MV-4-11 (cell line): Measurements from ENCODE around the gene SSC5D.

Experiments used
- DNase-seq: peaks from one replicate; lab custom pipeline; 2025; lab: John Stamatoyannopoulos, UW

The SSC5D gene

DNA sequence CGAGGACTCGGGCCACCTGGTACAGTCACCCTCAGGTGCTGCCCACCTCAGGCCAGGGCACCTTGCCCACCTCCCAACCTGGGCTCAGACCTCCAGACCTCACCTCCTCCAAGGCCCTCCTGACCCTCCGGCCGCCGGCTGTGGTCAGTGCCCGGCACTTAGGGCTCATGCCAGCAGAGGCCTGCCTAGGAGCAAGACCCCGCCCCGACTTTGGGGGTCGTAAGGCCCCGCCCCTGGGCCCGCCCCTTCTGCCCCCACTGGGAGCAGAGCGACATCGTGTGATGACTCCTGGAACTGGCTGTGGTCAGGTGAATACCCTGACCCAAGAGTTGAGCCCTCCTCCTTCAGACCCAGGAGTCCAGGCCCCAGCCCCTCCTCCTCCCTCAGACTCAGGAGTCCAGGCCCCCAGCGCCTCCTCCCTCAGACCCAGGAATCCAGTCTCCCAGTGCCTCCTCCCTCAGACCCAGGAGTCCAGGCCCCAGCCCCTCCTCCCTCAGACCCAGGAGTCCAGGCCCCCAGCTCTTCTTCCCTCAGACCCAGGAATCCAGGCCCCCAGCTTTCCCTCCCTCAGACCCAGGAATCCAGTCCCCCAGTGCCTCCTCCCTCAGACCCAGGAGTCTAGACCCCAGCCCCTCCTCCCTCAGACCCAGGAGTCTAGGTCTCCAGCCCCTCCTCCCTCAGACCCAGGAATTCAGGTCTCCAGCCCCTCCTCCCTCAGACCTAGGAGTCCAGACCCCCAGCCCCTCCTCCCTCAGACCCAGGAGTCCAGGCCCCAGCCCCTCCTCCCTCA lies 48.9 kb downstream of the SSC5D start, which contains the start of gene SBK2:
TSS of gene SBK2 (minus strand) at position 183 of the 790 bp plus-strand sequence. CDS start 839 bp downstream, outside the sequence.
- DNase-seq, result no peak

DNA sequence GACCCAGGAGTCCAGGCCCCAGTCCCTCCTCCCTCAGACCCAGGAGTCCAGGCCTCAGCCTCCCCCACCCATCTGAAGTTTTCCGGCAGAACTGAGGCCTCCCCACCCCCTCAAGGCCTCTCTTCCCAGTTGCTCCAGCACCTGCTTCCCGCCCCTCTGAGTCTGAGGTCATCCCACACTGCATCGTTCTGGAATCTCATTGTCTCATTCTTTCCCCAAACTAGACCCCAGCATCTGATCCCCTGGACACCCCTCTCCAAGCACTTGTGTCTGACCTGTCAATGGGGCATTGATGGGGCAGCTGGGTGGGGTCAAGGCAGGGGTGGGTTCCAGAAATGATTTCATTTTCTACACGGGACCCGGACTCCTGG lies 49.5 kb downstream of the SSC5D start:
- no peak for DNase-seq

DNA sequence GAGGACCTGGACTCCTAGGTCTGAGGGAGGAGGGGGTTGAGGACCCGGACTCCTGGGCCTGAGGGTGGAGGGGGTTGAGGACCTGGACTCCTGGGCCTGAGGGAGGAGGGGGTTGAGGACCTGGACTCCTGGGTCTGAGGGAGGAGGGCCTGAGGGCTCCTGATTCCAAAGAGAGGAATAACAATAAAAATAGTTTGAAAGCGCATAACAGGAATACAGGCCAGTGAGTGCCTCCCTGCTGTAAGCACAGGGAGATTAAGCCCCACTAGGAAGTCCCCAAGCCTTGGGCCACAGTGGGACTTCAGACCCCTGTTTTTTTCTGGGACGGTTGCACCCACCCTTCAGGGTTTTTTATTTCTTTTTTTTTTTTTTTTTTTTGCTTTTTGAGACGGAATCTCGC lies 49.9 kb downstream of the SSC5D start:
- no peak for DNase-seq

DNA sequence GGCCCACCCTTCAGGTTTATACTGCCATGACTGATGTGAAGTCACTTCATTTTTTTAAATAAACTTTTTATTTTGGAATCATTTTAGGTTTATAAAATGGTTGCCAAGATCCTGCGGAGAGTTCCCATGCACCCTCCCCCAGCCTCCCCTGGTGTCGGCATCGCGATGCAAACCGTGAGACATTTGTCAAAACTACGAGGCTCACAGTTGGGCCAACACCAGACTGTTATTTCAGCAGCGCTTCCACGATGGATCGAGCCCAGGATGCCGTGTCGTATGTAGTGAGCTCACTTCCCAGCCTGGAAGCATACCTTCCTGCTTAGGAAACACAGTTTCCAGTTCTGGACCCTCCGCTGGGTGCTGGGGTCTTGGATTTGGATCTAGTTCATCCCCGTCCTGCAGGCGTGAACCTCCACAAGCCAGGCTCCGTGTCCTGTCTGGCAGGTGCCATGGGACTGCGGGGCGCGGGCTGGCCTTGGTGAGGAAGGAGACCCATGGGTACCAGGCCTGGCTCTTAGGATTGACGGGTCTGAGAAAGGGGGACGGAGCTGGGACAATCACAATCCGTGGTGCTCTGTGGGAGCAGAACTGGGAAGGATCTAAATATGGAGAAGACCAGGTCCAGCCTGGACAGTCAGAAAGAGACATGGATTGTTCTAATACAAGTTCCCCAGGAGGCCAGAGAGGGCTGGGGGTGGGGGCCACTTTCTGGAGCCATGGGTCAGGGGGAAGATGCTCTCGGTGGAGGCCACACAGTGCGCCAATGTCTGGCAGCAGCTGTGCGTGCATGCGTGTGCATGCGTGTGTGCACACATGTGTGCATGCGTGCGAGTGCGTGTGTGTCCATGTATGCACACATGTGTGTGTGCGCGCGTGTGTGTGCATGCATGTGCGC lies 51.1 kb downstream of the SSC5D start:
- no peak for DNase-seq

DNA sequence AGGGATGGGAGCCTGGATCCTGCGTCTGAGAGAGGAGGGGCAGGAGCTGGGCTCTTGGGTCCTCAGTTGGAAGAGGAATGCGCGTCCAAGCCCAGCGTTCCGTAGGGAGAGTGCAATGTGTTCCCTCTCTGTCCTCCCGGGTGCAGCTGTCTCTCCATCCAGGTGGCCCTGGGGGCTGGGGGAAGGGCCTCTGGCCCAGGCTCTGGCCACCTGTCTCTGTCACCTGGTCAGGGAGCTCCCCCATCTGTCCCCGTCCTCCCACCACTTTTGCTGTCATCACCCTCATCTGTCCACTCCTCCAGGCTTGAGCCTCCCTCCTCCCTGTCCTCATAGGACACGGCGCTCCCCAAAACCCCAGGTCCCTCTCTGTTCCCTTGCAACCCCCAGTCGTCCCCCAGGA lies 52.4 kb downstream of the SSC5D start:
- DNase-seq, result no peak

DNA sequence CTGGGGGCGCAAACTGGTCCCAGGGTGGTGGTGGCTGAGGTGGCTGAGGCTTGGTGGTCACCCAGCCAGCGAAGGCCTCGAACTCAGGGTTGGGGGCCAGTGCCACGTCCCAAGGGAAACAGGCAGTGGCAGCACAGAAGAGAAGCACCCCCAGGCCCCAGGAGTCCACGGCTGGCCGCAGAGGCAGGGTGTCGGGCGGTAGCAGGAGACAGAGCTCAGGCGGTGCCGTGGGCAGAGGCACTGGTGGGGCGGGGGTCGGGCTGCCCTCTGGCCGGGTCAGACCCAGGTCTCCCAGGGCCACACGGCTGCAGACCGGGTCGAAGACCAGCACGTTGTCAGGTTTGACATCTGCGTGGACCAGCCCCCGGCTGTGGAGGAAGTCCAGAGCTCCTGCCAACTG lies 52.9 kb downstream of the SSC5D start:
- no peak for DNase-seq

DNA sequence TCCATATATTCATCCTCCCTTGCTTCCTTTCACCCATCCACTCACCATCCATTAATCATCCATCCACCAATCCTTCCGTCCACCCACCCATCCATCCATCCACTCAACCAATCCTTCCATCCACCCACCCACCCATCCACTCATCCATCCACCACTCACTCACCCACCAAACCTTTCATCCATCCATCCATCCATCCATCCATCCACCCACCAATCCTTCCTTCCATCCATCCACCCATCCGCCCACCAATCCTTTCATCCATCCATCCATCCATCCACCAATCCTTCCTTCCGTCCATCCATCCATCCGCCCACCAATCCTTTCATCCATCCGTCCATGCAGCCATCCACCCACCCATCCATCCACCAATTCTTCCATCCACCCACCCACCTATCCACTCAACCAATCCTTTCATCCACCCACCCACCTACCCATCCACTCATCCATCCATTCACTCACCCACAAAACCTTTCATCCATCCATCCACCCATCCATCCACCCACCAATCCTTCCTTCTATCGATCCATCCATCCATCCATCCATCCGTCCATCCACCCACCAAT lies 54.1 kb downstream of the SSC5D start:
- DNase-seq, result no peak

DNA sequence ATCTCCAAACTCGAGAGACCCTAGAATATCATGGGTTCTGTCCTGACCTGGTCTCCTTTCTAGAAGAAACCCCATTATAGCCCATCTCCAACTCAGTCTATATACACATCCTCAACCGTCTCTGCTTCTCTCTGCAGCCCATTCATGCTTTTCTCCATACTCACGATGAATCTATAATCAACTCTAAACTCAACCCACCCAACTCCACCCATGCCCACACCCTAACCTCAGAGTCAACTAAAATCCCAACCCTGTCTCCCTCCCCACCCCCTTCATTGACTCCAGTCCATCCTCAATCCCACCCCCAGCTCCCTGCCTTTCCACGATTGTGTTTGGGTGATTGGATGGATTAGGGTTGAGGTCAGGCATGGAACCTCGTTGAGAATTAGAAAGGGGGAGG lies 55.3 kb downstream of the SSC5D start:
- DNase-seq, result no peak

DNA sequence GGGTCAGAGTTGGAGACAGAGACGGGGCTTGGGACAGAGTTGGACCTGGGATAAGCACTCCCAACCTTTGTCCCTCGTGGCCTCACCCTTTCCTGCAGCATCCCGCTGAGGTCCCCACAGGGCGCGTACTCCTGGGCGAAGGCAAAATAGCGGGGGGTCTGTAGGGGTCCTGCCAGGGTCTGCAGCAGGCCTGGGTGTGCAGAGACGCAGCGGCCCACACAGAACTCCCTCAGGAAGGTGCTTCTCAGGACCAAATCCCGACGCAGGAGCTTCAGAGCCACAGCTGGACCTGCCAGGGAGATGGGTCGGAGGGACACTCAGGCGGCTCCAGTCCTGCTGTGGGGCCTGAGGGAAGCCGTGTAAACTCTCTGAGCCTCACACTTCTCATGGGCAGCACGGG lies 55.8 kb downstream of the SSC5D start:
- no peak for DNase-seq

DNA sequence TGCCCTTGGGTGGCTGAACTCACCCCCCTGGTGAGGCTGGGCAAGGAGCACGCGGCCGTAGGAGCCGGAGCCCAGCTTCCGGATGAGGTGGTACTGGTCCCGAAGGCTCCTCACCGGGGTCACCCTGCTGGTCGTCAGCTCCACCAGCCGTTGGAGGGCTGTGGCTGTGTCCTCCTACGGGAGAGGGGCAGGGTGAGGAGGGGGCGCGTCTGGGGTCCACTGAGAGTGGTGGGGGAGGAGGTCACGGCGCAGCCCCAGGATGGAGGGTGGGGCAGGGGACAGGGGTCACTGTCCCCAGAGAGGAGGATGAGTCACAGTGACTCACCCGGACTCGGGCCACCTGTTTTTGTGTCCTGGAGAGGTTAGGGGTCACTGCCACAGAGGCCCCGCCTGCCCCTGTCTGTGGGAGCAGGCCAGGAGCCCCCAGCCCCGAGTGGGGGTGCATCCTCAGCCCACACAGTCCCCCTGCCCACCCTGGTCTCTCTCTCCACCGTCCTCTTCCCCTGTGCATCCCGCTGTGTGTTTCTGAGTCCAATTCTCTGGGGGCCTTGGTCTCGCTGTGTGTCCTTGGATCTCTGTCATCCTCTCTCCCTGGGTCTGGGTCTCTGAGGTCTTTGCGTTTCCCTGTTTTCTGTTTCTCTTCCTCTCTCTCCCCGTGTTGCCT lies 56.7 kb downstream of the SSC5D start:
- no peak for DNase-seq

DNA sequence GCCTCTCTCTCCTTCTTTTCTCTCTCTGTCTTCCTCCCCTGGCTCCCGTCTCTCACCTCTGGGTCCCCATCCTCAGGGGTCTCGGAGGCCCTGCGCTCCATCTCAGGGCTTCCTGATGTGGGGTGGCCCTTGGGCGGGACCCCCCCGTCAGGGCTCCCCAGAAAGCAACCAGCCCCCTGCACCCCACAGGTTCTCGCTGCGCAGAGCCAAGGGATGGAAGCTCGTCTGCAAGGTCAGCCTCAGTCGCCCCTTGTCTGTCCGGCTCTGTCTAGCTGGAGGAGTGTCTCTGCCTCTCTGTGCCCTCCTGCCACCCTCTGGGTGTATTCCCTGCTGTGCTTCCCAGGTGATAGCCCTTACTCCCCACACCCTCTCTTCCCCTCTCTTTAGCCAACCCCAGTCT lies 57.2 kb downstream of the SSC5D start, which contains the start of gene SBK3:
TSS of gene SBK3 (minus strand) at position 101 of the 400 bp plus-strand sequence. CDS start at position 101, 0 bp downstream.
- no peak for DNase-seq

DNA sequence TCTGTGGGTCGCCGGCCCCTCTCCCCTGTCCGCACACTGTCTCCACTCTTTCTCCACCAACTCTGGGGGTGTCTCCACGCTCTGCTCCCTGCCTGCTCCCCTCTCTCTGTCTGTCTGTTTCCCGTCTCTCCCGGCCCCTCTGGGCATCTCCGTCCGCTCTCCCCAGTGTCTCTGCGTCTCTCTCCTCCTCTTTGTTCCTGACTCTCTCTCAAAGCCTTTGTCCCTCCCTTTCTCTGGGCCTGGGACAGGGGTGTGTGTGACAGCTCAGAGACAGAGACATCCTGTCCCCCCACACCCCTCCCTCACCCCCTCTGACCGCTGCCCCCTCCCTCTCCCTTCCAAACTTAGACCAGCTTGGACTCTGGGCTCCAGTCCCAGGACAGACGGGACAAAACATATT lies 57.8 kb downstream of the SSC5D start:
- DNase-seq, result no peak

DNA sequence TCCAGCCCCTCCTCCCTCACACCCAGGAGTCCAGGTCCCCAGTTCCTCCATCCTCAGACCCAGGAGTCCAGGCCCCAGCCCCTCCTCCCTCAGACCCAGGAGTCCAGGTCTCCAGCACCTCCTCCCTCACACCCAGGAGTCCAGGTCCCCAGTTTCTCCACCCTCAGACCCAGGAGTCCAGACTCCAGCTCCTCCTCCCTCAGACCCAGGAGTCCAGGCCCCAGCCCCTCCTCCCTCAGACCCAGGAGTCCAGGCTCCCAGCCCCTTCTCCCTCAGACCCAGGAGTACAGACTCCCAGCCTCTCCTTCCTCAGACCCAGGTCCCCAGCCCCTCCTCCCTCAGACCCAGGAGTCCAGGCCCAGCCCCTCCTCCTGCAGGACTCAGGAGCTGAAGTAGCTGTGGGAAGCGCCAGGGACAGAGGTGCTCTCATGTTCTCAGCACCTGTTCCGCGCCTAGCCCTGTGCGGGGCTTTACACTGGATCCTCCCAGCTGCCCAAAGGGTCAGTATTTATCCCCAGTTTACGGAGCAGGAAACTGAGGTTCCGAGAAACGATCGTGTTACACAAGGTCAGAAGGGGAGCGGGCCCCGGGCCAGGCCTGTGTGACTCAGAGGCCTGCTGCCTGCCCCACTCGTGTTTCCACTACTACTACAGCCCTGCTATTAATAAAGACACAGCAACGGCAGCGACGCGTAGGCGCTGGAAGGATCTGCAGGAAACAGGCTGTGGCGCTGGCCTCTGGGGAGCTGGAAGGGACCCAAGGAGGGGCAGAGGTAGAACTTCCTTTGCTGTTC lies 58.8 kb downstream of the SSC5D start:
- DNase-seq, result peak; percentile 82

DNA sequence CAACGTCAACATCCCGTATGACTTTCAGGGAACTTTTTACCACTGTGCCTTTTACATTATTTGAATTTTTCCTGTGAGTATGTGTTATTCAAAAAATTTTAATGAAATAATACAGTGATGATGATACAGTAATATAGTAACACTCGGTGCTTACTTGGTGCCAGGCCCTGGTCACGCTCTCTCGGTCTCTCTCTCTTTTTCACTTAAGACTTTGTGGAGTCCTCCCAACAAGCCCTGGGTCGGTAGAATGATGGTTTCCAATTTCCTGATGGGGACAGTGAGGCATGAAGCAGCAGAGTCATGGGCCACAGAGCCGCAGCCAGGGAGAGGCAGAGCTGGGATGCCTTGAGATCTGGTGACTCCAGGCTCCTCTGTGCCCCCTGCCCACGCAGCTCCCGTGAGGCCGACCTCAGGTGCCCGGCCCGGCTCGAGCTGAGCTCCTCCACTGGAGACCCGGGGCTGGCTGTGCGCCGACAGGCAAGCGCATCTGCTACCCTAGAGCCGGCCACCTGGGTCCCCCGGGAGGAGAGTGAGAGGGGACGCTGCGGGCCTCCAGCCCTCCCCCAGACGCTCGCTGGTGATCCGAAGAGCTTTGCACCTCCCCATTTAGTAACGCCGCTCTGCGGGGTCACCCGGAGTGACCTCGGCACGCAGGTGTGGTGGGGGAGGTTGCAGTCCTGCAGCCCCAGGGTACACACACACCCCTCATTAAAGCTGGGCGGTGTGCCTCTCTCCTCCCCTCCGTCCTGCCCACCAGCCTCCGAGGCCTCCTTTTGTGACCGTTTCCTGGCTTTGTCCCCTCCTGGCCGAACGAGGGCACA lies 61.5 kb downstream of the SSC5D start:
- DNase-seq, result no peak

DNA sequence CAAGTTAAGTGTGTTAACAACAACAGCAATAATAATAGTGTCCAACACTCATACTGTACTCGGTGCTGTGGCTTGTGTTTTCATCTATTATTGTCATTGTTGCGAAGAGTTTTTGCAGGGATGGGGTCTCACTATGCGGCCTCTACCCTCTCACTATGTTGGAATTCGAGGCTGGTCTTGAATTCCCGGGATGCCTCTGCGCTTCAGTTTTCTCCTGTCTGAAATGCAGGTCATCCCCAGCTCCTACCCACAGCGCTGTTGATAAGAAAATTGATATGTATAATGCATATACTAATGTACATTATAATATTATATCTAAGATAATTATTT lies 62.0 kb downstream of the SSC5D start:
- DNase-seq, result no peak

DNA sequence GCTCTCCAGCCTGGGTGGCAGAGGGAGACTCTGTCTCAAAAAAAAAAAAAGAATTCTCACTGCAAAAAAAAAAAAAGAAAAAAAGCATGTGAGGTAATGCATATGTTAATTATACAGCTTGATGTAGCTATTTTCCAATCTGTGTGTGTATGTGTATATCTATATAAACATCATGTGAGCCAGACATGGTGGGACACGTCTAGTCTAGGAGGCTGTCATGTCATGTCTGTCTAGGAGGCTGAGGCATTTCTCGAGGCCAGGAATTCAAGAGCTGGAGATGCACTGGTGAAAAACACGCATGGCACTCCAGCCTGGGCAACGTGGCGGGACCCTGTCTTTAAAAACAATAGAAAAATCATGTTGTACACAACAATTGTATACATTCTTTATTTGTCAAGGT lies 64.0 kb downstream of the SSC5D start:
- DNase-seq, result no peak

DNA sequence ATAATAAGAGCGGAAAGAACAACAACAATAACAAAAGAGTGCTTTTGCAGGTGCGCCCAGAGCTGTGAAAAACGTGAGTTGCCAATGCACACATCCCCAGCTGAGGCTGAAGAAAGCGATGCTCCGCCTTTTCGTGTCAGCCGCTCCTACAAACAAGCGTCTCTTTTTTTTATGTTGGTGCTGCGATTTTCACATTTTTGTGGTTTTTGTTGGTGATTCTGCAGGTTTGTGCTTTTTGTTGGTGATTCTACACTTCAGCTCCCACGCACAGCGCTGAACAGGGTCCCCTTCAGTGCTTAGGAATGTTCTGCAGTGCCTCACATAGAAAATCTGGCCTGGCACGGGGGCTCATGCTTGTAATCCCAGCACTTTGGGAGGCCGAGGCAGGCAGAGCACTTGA lies 64.4 kb downstream of the SSC5D start:
- DNase-seq, result no peak

DNA sequence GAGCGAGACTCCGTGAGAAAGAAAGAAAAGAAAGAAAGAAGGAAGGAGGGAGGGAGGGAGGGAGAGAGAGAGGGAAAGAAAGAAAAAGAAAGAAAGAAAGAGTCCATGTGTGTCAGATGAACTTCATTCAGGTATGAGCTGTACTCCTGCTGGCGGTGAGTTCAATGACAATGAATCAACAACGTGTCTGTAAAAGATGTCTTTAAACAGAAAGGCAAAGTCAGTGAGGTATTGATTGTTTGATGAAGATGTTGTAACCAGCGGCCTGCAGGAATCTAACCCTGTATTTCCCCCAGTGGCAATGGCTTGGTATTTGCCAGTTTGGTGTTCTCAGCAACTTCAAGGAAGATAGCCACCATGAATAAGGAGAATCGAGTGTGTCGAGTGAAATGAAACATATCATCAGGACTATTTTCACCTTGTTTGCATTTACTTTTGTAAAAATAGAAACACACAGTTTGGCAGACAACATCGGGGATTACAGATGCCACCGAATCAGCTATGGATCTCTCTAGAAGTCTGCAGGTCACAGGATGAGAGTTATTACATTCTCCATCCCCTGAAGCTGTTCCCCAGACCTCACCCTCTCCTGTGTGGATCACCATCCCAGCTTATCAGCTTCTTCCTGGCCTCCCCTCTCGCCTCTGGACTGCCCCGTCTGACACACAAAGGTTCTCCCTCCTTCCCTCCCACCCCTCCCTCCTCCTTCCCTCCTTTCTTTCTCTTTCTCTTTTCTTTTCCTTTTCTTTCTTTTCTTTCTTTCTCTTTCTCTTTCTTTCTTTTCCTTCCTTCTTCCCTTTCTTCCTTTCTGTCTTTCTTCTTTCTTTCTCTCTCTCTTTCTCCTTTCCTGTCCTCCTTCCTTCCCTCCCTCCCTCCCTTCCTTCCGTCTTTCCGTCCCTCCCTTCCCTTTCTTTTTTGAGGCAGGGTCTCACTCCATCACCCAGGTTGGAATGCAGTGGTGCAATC lies 65.3 kb downstream of the SSC5D start:
- no peak for DNase-seq

DNA sequence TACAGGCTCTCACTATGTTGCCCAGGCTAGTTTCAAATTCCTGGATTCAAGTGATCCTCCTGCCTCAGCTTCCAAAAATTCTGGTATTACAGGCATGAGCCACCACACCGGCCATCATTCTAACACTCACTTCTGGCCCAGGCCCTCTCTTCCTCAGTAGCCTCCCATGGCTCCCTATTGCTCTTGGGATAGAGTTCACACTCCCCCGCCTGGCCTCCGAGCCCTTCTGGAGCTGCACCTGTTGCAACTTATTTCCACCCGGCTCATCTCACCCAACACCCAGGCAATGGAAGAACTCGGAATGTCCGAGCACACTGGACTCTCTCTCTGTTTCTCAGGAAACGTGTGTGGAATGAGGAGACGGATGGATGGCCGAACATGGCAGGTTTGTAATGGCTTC lies 66.1 kb downstream of the SSC5D start:
- DNase-seq, result no peak
